Transverse colon (tissue), 4 donors: Measurements from ENCODE around the gene C16orf96. TPM values are rescaled to one million over a fixed set of nuclear protein-coding genes. Genes with fewer than 3 reads are reported as not detected.

Source experiments
- DNase-seq: peaks from one replicate; pipeline ENCODE4 v3.0.0-alpha.2; 2019
- H3K27ac ChIP-seq, 4 donors: fragments of 200-600 bp; sonication (generic); 2 replicates each; pipeline ENCODE4 v1.5.1; 2016 to 2018; ENCODE audit warnings: inconsistent platforms in 4 of 4
- H3K27me3 ChIP-seq: fragments of 200-600 bp; sonication (generic); 2 replicates; pipeline ENCODE4 v1.5.1; 2017; ENCODE audit warnings: inconsistent platforms
- H3K36me3 ChIP-seq, 4 donors: fragments of 200-600 bp; sonication (generic); 2 replicates each; pipeline ENCODE4 v1.5.1; 2017 to 2019; ENCODE audit warnings: inconsistent platforms in 4 of 4
- H3K4me1 ChIP-seq, 4 donors: fragments of 200-600 bp; sonication (generic); 2 replicates each; pipeline ENCODE4 v1.5.1; 2017 to 2020; ENCODE audit warnings: inconsistent platforms in 4 of 4
- H3K4me3 ChIP-seq, 4 donors: fragments of 200-600 bp; sonication (generic); 1 replicate in 1 of 4; 2 replicates in 3 of 4; pipeline versions ENCODE4 v1.5.1 to v1.6.1; 2017 to 2019; ENCODE audit warnings: inconsistent platforms in 4 of 4
- H3K9me3 ChIP-seq, 2 donors: fragments of 200-600 bp; sonication (generic); 2 replicates each; pipeline ENCODE4 v1.5.1; 2017 to 2019; ENCODE audit warnings: inconsistent platforms in 2 of 2
- EP300 ChIP-seq: sonication (generic); formaldehyde crosslinking; IDR thresholded peaks from one replicate; pipeline ENCODE4 v1.6.1; 2017; ENCODE audit warnings: antibody characterized with exemption, low read depth
- POLR2A ChIP-seq: fragments of 450-650 bp; IDR thresholded peaks from one replicate; pipeline ENCODE4 v1.6.1; 2016; ENCODE audit warnings: antibody characterized with exemption, mild to moderate bottlenecking, moderate library complexity
- POLR2AphosphoS5 ChIP-seq, 3 donors: sonication (generic); formaldehyde crosslinking; IDR thresholded peaks; one replicate each; pipeline ENCODE4 v1.6.1; 2016; ENCODE audit warnings: antibody characterized with exemption in 3 of 3
- WGBS, 2 donors: methylation state at CpG; one replicate each; pipeline ENCODE4 v1.1.5; 2018; ENCODE audit warnings: low coverage in 1 of 2; 5-methylcytosine and 5-hydroxymethylcytosine counted together
- in situ Hi-C, 4 donors: fragments of 200-750 bp; cut with MboI; loops; one replicate each; pipeline versions ENCODE4 v1.15.0 to v1.15.1; 2017; ENCODE audit warnings: low sequenced_read_pairs in 3 of 4, low pct_ligation_motif_present in 1 of 4, low pct_unique_long_range_greater_than_20kb in 1 of 4
- intact Hi-C: fragments of 100-400 bp; cut with DNase I; formaldehyde crosslinking; loops from one replicate; pipeline ENCODE4 v1.15.1; 2023; ENCODE audit warnings: low total_unique reads
- total RNA-seq, 4 donors: library from RNA; depleted of rRNA; stranded (reverse); fragments of >200 nt; gene quantifications; one replicate each; pipeline ENCODE4 v1.1.0, GENCODE V29; 2016
- TF ChIP-seq, protein P1 (sequence below), 5 experiments: fragments of 200-600 bp in 3 of 5; fragments of 450-650 bp in 2 of 5; sonication (generic) in 3 of 5; IDR thresholded peaks; 1 replicate in 2 of 5; 2 replicates in 3 of 5; pipeline ENCODE4 v1.5.1; 2016 to 2017; ENCODE audit warnings: antibody characterized with exemption in 5 of 5, inconsistent platforms in 3 of 5, mild to moderate bottlenecking in 2 of 5, moderate library complexity in 1 of 5

The C16orf96 gene
- total RNA-seq, 4 donors from 2014 or later, result not detected

DNA sequence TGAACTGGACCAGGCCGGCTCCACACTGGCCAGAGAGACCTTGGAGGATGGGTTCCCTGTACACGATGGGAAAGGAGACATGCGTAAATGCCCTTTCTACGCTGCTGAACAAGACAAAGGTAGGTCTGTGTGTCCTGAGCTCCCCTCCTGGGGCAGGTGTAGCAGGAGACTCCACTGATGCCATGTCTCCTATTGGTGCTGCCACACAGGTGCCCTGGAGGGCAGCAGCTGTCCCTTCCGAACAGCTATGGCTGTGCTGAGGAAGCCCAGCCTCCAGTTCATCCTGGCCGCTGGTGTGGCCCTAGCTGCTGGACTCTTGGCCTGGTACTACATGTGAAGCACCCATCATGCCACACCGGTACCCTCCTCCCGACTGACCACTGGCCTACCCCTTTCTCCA, 46.7 kb upstream of the C16orf96 start:
- Histone ChIP-seq H3K4me3 (no peak overlapping the region), H3K27ac (no peak overlapping the region), H3K27me3 (no peaks in the 10 kb centered on the region), H3K9me3 (no peaks in the 10 kb centered on the region), H3K36me3 (peaks cover 0 to 29% (median 8%) of the 10 kb centered on the region in 4 donors), H3K4me1 (peaks cover 11 to 39% (median 13%) of the 10 kb centered on the region in 4 donors)
- intact Hi-C loops (loop anchor here (10.0 kb wide), 1 partner anchor 75 kb away; no protein-coding TSS in a partner anchor), in situ Hi-C loops (no loop called here)
- 96 to 100% methylated on average over 1 to 8 of the region's 8 CpGs for WGBS, 2 donors
- TF ChIP-seq POLR2A, result no peak
- TF ChIP-seq, protein P1, sequence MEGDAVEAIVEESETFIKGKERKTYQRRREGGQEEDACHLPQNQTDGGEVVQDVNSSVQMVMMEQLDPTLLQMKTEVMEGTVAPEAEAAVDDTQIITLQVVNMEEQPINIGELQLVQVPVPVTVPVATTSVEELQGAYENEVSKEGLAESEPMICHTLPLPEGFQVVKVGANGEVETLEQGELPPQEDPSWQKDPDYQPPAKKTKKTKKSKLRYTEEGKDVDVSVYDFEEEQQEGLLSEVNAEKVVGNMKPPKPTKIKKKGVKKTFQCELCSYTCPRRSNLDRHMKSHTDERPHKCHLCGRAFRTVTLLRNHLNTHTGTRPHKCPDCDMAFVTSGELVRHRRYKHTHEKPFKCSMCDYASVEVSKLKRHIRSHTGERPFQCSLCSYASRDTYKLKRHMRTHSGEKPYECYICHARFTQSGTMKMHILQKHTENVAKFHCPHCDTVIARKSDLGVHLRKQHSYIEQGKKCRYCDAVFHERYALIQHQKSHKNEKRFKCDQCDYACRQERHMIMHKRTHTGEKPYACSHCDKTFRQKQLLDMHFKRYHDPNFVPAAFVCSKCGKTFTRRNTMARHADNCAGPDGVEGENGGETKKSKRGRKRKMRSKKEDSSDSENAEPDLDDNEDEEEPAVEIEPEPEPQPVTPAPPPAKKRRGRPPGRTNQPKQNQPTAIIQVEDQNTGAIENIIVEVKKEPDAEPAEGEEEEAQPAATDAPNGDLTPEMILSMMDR (IDR thresholded peaks at IDR 0.05), result no peak
- no peak for TF ChIP-seq EP300
- TF ChIP-seq POLR2AphosphoS5 (IDR thresholded peaks at IDR 0.05), result no peak
- no peak for DNase-seq

DNA sequence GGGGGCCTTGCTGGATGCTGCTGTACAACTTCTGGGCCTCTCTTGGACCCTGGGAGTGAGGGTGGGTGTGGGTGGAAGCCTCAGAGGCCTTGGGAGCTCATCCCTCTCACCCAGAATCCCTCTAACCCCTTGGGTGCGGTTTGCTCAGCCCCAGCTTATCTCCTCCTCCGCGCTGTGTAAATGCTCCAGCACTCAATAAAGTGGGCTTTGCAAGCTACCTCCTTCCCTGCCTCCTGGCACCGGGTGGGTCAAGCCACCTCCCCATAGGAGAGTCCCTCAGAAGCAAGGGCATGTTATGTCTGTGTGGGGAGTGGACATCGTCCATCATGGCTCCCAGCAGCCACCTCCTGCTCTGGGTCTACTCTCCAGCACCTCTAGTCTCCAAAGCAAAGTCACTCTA, 46.0 kb upstream of the C16orf96 start:
- no peak for DNase-seq
- no peaks in the 10 kb centered on the region for H3K9me3 ChIP-seq
- no peak overlapping the region for H3K27ac ChIP-seq
- TF ChIP-seq POLR2A, result no peak
- no peak for TF ChIP-seq POLR2AphosphoS5 (IDR thresholded peaks at IDR 0.05)
- WGBS, 2 donors, result 86 to 100% methylated on average over 1 to 5 of the region's 5 CpGs
- in situ Hi-C loops, result no loop called here
- H3K27me3 ChIP-seq, result no peaks in the 10 kb centered on the region
- H3K36me3 ChIP-seq, result peaks cover 0 to 29% (median 8%) of the 10 kb centered on the region in 4 donors
- H3K4me3 ChIP-seq, result no peak overlapping the region
- H3K4me1 ChIP-seq, result peaks cover 14 to 43% (median 18%) of the 10 kb centered on the region in 4 donors
- intact Hi-C loops, result no loop called here

DNA sequence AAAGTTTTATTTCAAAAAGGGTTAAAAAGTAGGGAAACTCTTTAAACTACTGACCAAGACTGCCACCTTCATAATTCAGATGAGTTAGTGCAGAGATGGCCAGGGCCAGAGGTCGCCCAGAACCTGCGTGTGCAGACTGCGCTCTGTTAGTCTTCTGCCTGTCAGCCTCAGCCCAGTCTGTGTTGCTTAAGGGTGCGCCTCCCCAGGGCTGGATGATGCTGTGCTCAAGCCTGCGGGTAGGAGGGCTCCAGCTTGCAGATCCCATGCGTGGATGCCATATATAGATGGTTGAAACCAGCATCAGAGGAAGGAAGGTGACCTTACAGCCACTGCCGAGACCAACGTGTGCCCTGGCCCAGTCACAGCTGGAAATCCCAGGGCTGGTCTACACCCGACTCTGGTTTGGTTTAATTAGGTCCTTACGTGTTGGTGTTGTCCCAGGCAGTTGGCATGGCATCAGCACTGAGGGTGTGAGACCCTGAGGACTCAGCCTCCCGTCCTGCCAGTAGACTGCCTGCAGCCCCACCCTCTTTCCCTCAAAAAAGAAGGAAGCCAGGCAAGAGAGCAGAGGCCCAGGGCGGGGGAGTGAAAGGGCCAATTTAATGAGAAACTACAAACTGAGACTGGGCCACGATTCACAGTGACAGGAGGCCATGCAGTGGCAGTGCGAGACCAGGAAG, 45.3 kb upstream of the C16orf96 start:
- no peak for TF ChIP-seq POLR2A
- TF ChIP-seq EP300, result no peak
- H3K36me3 ChIP-seq, result peaks cover 0 to 29% (median 8%) of the 10 kb centered on the region in 4 donors
- DNase-seq, result no peak
- WGBS, 2 donors, result 53 to 59% methylated on average over 3 to 14 of the region's 14 CpGs
- H3K27ac ChIP-seq, result peak overlapping the region; percentile 16 to 46 (median 24)
- H3K4me1 ChIP-seq, result peaks cover 18 to 45% (median 21%) of the 10 kb centered on the region in 4 donors
- intact Hi-C loops (no loop called here), in situ Hi-C loops (no loop called here)
- no peaks in the 10 kb centered on the region for H3K27me3 ChIP-seq
- no peak overlapping the region for H3K4me3 ChIP-seq
- no peaks in the 10 kb centered on the region for H3K9me3 ChIP-seq

DNA sequence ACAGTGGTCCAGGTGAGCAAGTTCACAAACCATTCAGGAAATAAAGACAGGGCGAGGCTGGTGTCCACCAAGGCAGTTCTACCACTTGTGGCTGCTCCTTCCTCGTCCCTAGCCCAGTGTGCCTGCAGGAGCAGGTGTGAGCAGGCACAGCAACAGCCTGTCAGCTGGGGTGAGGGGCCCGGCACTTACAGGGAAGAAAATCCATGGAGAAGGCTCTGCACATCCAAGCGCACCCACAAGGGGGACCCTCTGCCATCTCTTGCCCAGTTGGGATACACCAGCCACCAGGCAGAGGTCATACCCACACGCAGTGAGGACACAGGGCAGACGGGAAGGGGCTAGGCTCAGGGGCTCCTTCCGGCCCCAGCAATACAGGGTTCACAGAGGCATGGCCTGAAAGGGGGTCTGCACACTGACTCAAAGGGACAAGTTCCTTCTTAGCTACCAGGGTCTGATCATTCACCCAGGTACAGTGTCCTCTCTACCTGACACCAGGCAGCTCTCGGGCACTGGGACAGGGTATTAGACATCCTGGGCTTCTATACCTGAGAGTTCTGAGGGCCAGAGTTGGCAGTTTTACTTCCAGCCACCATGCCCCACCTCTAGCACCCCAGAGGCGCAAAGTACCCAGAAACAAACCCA, 44.6 kb upstream of the C16orf96 start:
- peaks cover 0 to 29% (median 8%) of the 10 kb centered on the region in 4 donors for H3K36me3 ChIP-seq
- peak overlapping the region; percentile 16 to 46 (median 30) for H3K27ac ChIP-seq
- peaks cover 18 to 45% (median 25%) of the 10 kb centered on the region in 4 donors for H3K4me1 ChIP-seq
- WGBS, 2 donors, result 60% methylated on average over 9 of the region's 9 CpGs; no CpG with 5 or more reads in 1 of the 2 donors
- no peak overlapping the region for H3K4me3 ChIP-seq
- in situ Hi-C loops, result no loop called here
- H3K9me3 ChIP-seq, result no peaks in the 10 kb centered on the region
- no peak for TF ChIP-seq EP300
- no peak for TF ChIP-seq POLR2AphosphoS5 (IDR thresholded peaks at IDR 0.05)
- no peak for TF ChIP-seq POLR2A
- TF ChIP-seq, protein P1 (IDR thresholded peaks at IDR 0.05), result peak; percentile 30 to 59 (median 50)
- intact Hi-C loops, result no loop called here
- peak; percentile 56 for DNase-seq
- no peaks in the 10 kb centered on the region for H3K27me3 ChIP-seq

DNA sequence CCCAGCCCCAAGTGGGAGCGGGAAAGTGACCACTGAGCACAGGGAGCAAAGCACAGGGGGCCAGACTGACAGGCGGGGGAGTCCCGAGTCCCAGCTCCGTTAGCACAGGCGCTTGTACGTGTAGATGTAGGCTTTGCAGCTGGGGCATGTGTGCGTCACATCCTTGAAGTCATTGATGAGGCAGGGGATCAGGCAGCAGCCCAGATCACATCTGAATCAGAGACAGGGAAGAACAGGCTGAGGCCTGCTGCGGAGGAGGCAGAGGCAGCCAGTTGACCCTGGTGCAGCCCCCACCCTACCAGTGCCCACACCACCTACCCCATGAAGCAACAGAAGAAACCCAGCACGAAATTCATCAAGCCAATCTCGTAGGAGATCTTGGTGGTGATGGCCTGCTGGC, 43.7 kb upstream of the C16orf96 start:
- no peak for DNase-seq
- Histone ChIP-seq H3K9me3 (no peaks in the 10 kb centered on the region), H3K36me3 (peaks cover 0 to 22% (median 8%) of the 10 kb centered on the region in 4 donors), H3K27me3 (no peaks in the 10 kb centered on the region), H3K27ac (no peak overlapping the region), H3K4me1 (peaks cover 18 to 43% (median 25%) of the 10 kb centered on the region in 4 donors), H3K4me3 (no peak overlapping the region)
- TF ChIP-seq, protein P1 (IDR thresholded peaks at IDR 0.05), result no peak
- no peak for TF ChIP-seq POLR2AphosphoS5 (IDR thresholded peaks at IDR 0.05)
- no peak for TF ChIP-seq POLR2A
- no peak for TF ChIP-seq EP300
- intact Hi-C loops (no loop called here), in situ Hi-C loops (no loop called here)
- WGBS, 2 donors, result 93% methylated on average over 10 of the region's 10 CpGs; no CpG with 5 or more reads in 1 of the 2 donors
